Peyer's patch (tissue), 4 donors: ENCODE results near the gene ADAMTS15.

Experiments used
- POLR2A ChIP-seq, 2 donors: fragments of 450-650 bp; IDR thresholded peaks; one replicate each; pipeline ENCODE4 v1.5.1; 2017; ENCODE audit warnings: antibody characterized with exemption in 2 of 2, mild to moderate bottlenecking in 2 of 2, moderate library complexity in 2 of 2
- TF ChIP-seq, protein P1 (sequence below), 6 experiments: fragments of 450-650 bp in 4 of 6; fragments of 200-600 bp in 2 of 6; sonication (generic) in 1 of 6; IDR thresholded peaks; one replicate each; pipeline ENCODE4 v1.5.1; 2017 to 2019; ENCODE audit warnings: antibody characterized with exemption in 6 of 6, mild to moderate bottlenecking in 3 of 6, moderate library complexity in 1 of 6

DNA sequence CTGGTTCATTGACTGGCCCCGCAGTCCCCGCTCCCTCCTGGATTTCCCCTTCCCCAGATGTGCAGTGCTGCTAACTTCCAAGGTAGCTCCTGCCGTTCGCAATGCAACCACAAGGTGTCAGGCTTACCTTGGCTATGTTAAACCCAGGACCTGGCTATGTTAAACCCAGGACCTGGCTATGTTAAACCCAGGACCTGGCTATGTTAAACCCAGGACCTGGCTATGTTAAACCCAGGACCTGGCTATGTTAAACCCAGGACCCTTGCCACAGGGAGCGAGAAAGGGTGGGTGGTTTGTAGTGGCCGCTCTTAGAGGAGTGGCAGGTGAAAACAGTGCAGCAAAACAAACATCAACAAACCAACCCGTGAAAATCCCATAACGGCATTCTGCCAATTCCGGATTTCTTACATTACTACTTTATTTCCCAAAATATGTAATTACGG is 17.1 kb upstream of the ADAMTS15 start:
- TF ChIP-seq, protein P1, sequence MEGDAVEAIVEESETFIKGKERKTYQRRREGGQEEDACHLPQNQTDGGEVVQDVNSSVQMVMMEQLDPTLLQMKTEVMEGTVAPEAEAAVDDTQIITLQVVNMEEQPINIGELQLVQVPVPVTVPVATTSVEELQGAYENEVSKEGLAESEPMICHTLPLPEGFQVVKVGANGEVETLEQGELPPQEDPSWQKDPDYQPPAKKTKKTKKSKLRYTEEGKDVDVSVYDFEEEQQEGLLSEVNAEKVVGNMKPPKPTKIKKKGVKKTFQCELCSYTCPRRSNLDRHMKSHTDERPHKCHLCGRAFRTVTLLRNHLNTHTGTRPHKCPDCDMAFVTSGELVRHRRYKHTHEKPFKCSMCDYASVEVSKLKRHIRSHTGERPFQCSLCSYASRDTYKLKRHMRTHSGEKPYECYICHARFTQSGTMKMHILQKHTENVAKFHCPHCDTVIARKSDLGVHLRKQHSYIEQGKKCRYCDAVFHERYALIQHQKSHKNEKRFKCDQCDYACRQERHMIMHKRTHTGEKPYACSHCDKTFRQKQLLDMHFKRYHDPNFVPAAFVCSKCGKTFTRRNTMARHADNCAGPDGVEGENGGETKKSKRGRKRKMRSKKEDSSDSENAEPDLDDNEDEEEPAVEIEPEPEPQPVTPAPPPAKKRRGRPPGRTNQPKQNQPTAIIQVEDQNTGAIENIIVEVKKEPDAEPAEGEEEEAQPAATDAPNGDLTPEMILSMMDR (IDR thresholded peaks at IDR 0.05) = peak; percentile 26 to 81 (median 72)
- TF ChIP-seq POLR2A (IDR thresholded peaks at IDR 0.05) = no peak
